Measurements from ENCODE around the gene KCNN2.

KCNN2 gene

DNA sequence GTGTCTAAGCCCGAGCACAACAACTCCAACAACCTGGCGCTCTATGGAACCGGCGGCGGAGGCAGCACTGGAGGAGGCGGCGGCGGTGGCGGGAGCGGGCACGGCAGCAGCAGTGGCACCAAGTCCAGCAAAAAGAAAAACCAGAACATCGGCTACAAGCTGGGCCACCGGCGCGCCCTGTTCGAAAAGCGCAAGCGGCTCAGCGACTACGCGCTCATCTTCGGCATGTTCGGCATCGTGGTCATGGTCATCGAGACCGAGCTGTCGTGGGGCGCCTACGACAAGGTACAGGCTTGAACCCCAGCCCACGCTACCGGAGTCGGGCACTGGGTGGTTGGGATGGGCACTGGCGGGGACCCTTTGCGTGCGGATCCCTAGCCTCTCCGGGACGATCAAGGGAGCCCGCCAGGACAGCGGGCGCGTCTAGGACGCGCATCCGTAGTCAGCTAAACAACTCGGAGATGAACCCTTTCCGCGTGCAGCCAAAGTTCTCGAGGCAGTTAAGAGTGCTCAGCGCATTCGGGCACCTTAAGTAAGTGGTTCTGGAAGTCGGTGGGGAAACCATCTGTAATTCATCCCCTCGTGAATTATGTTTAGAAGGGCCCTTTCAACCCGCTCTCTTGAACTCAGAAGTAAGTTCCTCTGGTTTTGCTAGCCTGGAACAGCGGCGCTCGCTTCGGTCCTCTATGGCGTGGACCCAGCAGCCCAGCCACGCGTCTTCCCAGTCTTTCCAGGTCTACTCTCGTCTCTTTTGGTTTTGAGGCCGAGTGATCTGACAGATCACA lies 1.3 kb downstream of the KCNN2 start:
- DNase-seq (ENCODE audit: low read depth in 2 of 2) = no peak

DNA sequence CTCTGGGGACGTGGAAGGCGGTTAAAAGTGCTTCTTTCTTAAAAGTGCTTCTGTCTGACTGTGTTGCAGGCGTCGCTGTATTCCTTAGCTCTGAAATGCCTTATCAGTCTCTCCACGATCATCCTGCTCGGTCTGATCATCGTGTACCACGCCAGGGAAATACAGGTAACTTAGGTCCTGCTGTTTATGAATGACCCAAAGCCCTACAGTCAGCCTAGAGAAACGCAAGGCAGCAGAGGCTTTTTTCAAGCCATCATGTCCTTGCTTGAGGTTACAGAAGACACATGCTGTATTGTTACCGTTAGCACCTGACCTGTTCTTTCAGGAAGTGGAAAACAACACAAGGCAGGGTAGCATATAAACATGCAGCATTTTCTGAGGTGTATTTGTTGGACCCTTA lies 2.0 kb downstream of the KCNN2 start:
- DNase-seq (ENCODE audit: low read depth in 2 of 2) = no peak

DNA sequence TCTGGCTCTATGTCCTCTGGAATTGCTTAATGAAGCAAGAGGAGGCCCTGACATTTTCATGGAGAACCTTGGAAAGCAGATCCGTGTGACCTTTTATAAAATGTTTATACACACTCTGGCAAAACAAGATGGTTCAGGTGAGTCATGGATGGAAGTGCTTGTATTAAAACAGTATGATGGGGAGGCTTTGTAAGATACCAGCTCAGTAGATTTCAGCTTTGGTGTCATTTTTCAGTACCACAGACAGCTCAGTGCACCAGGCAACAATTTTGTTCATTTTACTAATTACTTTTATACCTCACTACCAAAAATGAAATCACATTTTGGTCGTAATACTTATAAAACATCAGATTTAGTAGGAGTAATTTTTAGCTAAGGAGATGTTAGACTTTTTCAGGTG lies 5.2 kb downstream of the KCNN2 start:
- no peak for DNase-seq (ENCODE audit: low read depth in 2 of 2)

DNA sequence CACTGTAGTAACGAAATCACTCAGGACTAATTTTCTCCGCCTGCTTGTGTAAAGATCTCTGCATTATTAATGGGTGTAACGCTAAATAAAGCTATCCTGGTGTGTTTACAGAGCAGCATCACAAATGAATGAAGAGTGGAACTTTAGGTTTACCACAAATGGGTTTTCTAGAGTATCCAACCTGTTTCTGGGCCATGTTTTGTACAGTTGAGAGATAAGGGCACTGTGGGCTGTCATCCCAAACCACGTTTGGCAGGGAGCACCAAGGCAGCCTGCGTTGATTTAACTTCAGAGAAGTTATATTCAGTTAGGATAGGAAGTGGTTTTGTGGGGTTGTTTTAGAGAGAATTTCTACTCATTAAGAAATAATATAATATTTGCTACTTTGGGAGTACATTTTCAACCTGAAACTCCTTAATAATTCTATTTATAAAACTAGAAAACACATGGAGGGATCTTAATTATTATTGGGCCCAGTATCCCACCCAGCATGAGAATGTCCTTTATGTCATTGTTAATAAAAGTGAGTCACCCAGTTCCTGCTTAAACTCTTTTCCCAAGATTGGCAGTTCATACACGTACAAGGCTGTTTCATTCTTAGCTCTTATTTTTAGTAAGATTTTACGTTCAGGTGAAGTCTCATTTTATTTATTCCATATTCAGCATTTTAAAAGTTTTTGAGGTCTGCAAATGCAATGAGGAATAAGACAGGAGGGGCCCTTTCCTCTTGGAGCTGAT lies 8.0 kb downstream of the KCNN2 start:
- DNase-seq (ENCODE audit: low read depth in 2 of 2) = no peak

DNA sequence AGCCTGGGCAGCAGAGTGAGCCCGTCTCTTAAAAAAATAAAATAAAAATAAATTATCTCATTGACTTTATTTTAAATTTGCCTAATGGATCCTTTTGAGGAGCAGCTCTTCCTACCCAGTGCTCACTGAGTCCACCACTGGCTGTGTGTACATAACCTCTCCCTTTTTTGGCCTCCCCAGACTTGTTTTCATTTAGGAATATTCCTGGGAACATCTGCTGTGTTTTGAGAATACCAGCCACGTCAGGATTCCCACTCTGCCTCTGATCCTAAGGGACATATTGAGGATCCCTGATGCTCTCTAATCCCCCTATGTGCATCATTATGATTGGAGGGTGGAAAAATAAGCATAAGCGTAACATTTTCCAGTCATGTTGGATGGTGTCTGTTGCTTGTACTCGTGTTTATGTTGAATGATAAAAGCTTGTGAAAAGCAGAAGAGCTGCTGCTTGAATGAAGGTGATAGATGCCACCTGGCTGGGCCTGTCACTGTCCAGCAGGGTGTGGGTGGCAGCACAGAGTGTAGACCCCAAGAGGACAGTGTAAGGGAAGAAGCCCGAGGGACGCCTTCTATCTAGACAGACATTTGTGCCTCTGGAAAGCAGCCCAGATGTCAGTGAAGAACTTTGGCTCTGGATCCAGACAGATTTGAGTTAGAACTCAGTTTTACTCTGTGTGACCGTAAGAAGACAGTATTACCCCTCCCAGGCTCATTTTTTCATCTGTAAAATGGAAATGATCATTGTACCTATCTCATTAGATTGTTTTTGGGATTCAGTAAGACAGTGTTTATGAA lies 15.4 kb downstream of the KCNN2 start:
- DNase-seq (ENCODE audit: low read depth in 2 of 2) = no peak

DNA sequence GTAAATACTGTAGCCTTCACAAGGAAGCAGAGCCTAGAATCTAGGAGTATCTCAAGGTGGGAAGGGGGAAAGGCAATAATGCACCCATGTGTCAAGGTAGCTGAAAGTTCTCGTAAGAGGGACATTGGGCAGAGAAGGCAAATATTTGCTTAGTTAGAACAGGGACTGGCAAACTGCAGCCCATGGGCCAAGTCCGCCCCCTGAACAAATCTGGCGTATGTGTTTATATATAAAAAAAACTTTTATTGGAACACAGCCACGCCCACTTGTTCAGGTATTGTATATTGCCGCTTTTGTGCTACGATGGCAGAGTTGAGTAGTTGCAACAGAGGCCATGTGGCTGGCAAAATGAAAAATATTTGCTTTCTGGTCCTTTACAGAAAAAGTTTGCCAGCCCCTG lies 16.1 kb downstream of the KCNN2 start:
- DNase-seq (ENCODE audit: low read depth in 2 of 2) = no peak

DNA sequence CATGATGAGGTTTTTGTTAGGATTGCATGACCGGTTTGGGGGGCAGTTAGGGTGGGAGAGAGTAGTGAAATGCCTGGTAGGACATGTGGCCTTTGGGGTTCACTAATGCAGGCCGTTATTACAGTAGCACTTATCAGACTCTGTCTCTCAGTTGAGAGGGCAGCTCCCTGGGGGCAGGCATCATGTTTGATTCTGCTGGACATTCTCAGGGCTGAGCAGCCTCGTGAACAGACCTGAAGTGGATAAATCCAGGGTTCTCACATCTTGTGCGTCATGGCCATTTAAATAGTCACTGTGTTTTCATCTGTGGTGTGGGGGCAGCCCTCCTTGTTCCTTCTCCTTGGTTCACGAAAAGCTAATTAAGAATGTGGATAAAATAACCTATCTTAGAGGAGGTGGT lies 18.9 kb downstream of the KCNN2 start:
- DNase-seq (ENCODE audit: low read depth in 2 of 2) = no peak

DNA sequence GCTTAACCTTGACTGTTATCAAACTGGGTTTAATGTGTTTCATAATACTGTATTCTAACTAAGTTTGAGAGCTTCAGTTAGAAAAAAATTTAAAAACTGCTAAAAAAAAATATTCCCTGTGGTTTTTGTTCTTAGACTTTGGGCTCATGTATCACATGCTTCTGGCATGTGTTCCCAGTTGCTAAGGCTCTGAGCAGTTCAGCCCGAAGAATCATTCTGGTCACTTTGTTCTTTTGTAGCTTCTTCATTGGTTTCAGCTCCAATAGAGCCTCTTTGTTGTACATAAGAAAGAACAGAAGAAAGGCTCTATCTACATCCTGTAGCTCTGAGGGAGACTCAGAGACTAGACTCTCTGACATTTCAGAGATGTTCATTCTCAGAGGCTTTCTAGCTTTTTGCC lies 25.6 kb downstream of the KCNN2 start:
- DNase-seq (ENCODE audit: low read depth in 2 of 2) = no peak

DNA sequence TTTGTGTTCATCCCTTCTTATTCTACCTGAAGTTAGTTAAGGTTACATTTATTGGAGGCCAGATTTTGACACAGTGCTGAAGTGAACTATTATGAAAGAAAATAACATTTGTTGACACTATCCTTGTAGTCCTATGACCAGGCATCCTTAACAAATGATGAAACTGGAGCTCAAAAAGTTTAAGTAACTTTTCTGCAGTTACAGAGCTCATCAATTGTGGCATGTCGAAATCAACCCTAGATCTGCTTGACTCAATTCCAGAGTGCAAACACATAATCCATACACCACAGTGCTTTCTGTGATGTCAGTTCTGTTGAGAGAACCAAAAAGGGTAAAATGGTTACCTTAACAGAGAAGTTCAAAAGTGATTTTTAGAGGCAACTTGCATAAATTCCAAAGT lies 28.6 kb downstream of the KCNN2 start:
- no peak for DNase-seq (ENCODE audit: low read depth in 2 of 2)

DNA sequence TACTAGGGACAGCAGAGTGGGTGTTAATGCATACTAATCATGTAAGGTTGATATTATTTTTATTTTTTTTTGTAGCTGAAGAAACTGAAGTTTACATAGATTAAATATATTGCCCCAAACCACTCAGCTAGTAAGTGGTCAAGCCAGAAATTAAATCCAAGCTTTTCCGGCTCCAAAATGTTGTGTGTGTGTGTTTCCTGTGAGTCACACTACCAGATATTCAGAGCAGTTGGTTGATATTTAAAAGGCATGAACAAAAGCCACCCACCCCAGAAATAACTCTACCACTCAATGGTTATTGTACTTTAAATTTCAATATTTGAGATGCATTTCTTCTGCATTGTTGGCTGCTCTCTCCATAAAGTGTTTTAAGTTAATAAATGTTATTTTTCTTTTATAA lies 29.5 kb downstream of the KCNN2 start:
- DNase-seq (ENCODE audit: low read depth in 2 of 2) = no peak

DNA sequence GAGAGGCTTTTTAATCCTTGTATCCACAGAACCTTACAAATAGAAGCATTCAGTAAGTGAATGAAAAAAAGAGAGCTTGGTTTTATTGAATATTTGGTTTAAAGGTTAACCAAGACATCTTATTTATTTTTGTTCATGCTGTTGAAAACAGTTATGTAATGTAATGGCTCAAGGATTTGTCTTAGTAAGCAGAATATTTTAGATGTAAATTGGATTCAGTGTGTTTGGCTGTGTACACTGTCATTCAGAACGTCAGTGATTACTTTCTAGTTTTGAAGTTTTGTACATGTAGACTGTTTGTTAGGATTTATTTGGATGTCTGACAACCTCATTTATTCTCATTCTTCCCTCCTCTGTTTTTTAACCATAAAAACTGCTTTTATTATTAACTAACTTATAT lies 31.3 kb downstream of the KCNN2 start:
- no peak for DNase-seq (ENCODE audit: low read depth in 2 of 2)

DNA sequence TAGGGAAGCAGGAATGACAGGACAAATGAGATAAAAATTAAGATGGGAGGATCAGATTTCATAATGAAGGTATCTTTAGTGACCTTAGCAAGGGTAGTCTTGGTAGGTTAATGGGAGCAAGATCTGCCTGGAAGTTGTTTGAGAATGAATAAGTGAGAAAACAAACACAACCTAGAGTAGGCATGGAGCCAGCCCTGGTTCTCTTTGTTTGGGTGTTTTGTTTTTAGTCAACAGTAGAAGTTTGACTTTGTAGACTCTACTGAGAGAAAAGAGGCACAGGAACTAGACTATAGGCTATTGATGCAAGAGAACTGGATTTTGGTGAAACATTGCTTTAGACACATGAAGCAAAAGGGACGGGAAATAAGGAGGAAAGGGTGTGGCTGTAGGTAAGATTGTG lies 40.3 kb downstream of the KCNN2 start:
- no peak for DNase-seq (ENCODE audit: low read depth in 2 of 2)

DNA sequence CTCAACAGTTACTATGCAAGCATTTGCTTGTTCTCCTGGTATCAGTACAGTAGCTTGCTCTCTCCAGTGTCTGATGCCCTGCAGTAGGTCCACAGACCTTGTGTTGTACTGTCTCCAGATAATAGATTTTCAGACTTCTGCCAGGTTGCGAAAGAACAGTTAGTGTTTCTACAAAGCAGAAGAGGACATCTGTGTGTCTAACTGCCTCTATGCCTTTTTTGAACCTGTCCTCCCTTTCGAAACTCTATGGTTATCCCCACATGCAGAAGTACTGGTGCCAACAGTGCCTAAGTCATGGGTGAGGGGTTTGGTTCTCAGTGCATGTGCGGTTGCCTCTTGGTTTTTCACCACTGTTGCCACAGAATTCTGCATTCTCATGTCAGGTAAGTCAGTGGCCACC lies 45.9 kb downstream of the KCNN2 start:
- DNase-seq (ENCODE audit: low read depth in 2 of 2) = no peak

DNA sequence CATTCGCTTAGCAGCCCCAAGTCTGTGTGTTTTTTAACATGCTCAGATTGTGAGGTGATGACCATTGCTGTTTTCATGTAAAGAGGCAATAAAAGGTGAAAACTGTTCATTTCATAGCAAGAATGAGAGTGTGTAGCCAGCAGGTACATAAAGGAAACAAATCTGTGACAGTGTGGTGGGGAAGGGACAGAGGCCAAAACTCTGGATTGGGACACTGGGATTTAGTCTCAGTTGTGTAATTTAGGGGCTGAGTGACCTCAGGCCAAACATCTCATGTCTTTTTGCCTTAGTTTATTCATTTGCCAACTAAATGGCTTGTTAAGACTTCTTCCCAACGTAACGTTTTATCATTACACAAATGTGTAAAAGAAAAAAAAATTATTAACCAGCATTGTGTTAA lies 47.0 kb downstream of the KCNN2 start:
- no peak for DNase-seq (ENCODE audit: low read depth in 2 of 2)

DNA sequence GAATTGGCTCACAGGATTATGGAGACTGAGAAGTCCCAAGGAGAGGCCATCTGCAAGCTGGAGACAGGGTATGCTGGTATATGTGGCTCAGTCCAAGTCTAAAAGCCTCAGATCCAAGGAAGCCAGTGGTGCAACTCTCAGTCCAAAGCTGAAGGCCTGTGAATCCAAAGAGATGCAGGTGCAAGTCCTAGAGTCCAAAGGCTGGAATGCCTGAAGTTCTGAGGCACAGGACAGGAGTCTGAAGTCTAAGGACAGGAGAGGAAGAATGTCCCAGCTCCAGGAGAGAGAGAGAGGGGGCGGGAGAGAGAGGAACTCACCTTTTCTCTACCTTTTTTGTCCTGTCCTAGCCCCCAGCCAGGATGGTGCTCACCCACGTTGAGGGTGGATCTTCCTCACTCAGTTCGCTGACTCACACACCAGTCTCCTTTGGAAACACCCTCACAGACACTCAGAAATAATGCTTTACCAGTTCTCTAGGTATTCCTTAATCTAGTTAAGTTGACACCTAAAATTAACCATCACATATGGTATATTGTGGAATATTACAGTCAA lies 49.6 kb downstream of the KCNN2 start:
- no peak for DNase-seq (ENCODE audit: low read depth in 2 of 2)

DNA sequence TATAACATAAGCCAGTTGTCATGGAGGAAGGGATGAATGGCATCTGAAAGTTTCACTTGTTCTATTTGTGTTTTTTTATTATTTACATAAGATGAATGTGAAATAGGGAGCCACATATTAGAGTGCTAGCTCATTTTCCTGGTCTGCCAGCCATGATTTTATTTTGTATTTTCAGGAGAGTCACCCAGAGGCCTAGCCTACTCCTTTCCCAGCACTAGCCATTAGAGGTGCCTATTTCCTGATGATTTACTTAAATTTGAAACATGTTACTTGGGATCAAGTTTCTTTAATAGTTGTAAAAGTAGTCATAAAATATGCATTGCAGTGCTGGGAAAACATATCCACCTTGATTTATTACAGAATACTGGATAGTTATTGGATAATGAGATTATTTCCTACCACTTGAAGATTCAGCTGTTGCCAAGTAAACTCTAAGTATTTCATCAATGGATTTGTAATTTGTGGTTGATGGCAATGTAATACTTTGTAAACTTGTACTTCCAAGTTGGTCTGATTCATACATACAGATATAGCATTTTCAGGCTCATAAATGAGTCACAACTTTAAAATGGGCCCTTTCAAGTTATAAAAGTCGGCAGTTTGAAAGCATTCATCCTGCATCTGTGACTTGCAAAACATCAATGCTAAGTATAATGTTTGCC lies 50.8 kb downstream of the KCNN2 start:
- DNase-seq (ENCODE audit: low read depth in 2 of 2) = no peak

DNA sequence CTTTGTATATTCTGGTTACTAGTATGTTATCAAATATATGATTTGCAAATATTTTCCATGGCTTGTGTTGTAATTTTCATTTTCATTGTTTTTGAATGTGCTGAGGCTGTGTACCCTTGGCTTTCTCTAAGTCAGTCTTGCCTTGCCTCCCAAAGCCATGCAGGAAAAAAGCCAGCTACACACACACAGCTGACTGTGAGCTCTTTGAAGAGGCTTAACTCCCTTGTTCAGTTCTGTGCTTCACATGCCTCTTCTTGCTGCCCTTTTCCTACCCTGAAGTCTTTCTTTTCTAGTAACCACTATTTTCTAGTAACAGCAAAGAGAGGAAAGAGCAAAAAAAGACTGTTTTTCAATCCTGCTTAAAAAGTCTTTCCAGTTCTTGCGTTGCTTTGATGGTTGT lies 53.9 kb downstream of the KCNN2 start:
- DNase-seq (ENCODE audit: low read depth in 2 of 2) = no peak

DNA sequence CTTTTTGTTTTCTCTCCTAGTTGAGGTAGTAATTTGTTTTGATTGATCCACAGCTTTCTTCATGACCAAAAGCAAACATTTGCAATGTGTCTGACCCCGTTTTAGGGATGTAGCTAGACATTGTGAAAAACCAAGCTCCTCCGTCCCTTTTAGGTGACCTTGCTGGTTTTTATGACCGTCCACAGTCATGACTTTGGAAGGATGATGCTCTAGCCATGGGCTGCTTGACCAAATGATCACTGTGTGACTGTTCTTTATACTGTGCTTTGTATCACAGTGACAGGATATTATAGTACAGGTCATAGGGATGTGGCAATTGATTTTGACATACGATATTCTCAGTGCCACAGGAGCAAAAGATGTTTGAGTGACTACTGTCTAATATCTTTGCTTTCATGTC lies 54.4 kb downstream of the KCNN2 start:
- no peak for DNase-seq (ENCODE audit: low read depth in 2 of 2)

DNA sequence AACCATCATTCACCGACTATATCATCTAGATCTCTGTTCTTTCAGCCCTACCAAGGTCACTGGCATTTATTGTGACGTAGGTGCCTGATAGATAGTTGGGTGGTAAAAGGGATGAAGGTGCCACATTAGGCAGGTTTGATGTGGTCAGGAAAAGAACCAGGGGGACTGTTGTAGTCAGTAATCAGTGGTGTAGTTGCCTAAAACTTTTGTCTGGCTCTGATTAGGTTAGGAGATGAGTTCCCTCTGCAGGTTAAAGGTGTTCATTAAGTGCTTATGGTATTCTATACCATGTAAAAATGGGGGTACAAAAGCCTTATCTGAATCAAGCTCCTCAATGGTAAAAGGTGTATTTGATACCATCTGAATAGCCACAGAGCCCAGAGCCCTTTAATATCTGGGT lies 55.6 kb downstream of the KCNN2 start:
- DNase-seq (ENCODE audit: low read depth in 2 of 2) = no peak

DNA sequence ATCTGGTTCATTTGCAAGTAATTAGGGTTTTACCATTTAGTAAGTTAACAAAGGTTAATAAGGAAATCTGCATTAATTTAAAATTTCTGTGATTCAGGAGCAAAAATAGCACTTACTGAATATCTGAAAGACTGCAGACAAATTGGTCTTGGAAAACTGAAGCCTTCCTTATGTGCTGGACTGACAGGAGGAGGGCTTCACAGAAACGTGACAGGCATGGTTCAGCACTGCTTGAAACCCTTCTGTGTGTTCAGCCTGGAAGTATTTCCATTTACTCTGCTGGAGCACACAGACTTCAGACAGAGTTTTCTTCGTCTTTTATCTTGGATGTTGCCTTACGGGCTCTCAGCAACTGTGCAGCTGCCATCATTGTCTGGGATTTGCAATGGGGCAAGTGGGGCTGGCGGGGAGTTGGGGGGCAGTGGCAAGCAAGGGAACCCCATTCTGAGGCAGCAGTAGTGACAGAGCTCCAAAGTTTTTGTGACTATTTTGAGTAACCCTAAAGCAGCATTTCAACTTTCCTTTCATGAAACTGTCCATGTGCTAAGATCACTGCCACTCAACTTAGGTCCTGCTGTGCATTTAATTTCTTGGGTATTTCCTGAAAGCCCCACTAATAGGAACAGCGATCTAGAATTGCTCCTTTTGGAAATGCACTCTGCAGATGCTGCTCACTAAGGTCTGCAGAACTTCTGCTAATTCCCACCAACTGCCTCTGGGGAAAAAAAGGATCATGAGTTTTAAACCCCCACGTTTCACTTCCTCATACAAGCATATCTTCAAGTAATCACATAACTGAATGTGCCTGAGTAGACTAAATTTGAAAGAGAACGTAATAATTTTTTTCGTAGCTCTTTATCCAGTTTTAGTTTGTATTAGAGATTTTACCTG lies 56.6 kb downstream of the KCNN2 start:
- DNase-seq (ENCODE audit: low read depth in 2 of 2) = no peak

DNA sequence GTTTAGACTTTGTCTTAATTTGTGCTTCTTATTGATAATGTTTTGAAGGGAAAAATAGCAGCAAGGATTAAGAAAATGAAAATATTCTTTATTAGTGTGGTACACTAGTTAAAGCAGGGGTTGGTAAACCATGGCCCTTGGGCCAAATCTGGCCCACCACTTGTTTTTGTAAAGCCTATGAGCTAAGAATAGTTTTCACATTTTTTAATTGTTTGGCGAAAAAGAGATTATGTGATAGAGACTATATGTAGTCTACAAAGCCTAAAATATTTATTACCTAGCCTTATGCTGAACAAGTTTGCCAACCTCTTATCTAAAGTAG lies 57.2 kb downstream of the KCNN2 start:
- DNase-seq (ENCODE audit: low read depth in 2 of 2) = no peak

All from activated CD4-positive, alpha-beta T cell treated with anti-CD3 and anti-CD28 coated beads for 24 hours (primary cell).